ENCODE data around the gene TOMM22. TPM values are rescaled to one million over a fixed set of nuclear protein-coding genes. Genes with fewer than 3 reads are reported as not detected.

Gene TOMM22
- total RNA-seq, 1 experiment from 2014 or later, result 146 TPM

GRCh38 chr22:38700789-38701628 lies 19.3 kb downstream of the TOMM22 start, which contains the start of gene JOSD1 (continued):
- peak; percentile 100 for TF ChIP-seq ZBTB21 (CRISPR knock-in tag; IDR thresholded peaks at IDR 0.05; ENCODE audit: borderline replicate concordance)
- TF ChIP-seq NFE2L1 (CRISPR knock-in tag; IDR thresholded peaks at IDR 0.05), result peak; percentile 57; the same call in 1 of the 2 replicates
- TF ChIP-seq FOXK1 (CRISPR knock-in tag; IDR thresholded peaks at IDR 0.05), result peak; percentile 92
- peak; percentile 94 for TF ChIP-seq ZNF423 (CRISPR knock-in tag; IDR thresholded peaks at IDR 0.05)
- peak; percentile 87 for TF ChIP-seq ETV6 (CRISPR knock-in tag; IDR thresholded peaks at IDR 0.05)
- TF ChIP-seq ZNF416 (CRISPR knock-in tag; IDR thresholded peaks at IDR 0.05), result no peak
- no peak for TF ChIP-seq FOXJ3 (CRISPR knock-in tag; IDR thresholded peaks at IDR 0.05; ENCODE audit: borderline replicate concordance)
- 0 out of 2 replicates have a peak, but pooled peaks have one; percentile 17 for TF ChIP-seq ZNF138 (CRISPR knock-in tag; conservative IDR thresholded peaks at IDR 0.05)
- no peak; the same call in 1 of the 2 replicates for TF ChIP-seq NR3C1 (CRISPR knock-in tag; conservative IDR thresholded peaks at IDR 0.05; ENCODE audit: low read depth)
- peak; percentile 77 for TF ChIP-seq TEAD1 (CRISPR knock-in tag; IDR thresholded peaks at IDR 0.05)
- TF ChIP-seq IRF1 (CRISPR knock-in tag; IDR thresholded peaks at IDR 0.05), result no peak
- no peak for TF ChIP-seq ATF2 (CRISPR knock-in tag; IDR thresholded peaks at IDR 0.05; ENCODE audit: borderline replicate concordance, low read depth)
- TF ChIP-seq ZSCAN18 (CRISPR knock-in tag; IDR thresholded peaks at IDR 0.05), result no peak
- peak; percentile 91 for TF ChIP-seq HMGXB4 (CRISPR knock-in tag; IDR thresholded peaks at IDR 0.05)
- no peak for TF ChIP-seq ZNF396 (CRISPR knock-in tag; IDR thresholded peaks at IDR 0.05; ENCODE audit: borderline replicate concordance)
- TF ChIP-seq ZBTB43 (CRISPR knock-in tag; IDR thresholded peaks at IDR 0.05), result 0 out of 2 replicates have a peak, but pooled peaks have one; percentile 53
- no peak for TF ChIP-seq RORB (CRISPR knock-in tag; IDR thresholded peaks at IDR 0.05)
- peak; percentile 27; the same call in 1 of the 2 replicates for TF ChIP-seq ELF4 (CRISPR knock-in tag; IDR thresholded peaks at IDR 0.05; ENCODE audit: low read depth)
- TF ChIP-seq TEAD4 (CRISPR knock-in tag; IDR thresholded peaks at IDR 0.05), result no peak

- POLR2A ChIA-PET, result no interaction called here
- H3K4me1 Mint-ChIP-seq, result peaks cover 59% of the 10 kb centered on the region
- DNase-seq (ENCODE audit: low spot score) (no peak), ATAC-seq (no peak)
- H3K27me3 Mint-ChIP-seq (ENCODE audit: low read depth), result no peaks in the 10 kb centered on the region; the same call in 1 of the 2 replicates
- no peaks in the 10 kb centered on the region for H3K9me3 Mint-ChIP-seq
- CTCF ChIA-PET, result interaction anchor here (0.9 to 1.5 kb wide), 3 partner anchors 61 to 607 kb away, joined by 4 to 9 read pairs (median 4); no protein-coding TSS in a partner anchor
- H3K36me3 Mint-ChIP-seq, result no peaks in the 10 kb centered on the region; the same call in 1 of the 2 replicates
- H3K27ac Mint-ChIP-seq, result peak overlapping the region; percentile 100
- peak overlapping the region; percentile 83 for H3K4me3 Mint-ChIP-seq
- no peak for TF ChIP-seq ETV6 (CRISPR knock-in tag; IDR thresholded peaks at IDR 0.05)
- no peak for TF ChIP-seq FOXP1 (CRISPR knock-in tag; IDR thresholded peaks at IDR 0.05; ENCODE audit: borderline replicate concordance)
- no peak for TF ChIP-seq ESRRA (CRISPR knock-in tag; IDR thresholded peaks at IDR 0.05; ENCODE audit: borderline replicate concordance)
- no peak for TF ChIP-seq SMAD4 (CRISPR knock-in tag; IDR thresholded peaks at IDR 0.05)
Observed at GRCh38 chr22:38704654-38705234, 23.0 kb downstream of the TOMM22 start.

Measured in WTC11 (cell line).